IMR-90 (cell line): ENCODE results near the gene ALDOB. TPM values are rescaled to one million over a fixed set of nuclear protein-coding genes. Genes with fewer than 3 reads are reported as not detected.

Experiments used
- ATAC-seq: fragments of 200-7000 bp; cut with Tn5 transposase; 2 replicates; pipeline ENCODE4 v1.9.1; 2020; ENCODE audit warnings: low read depth, mild to moderate bottlenecking, moderate library complexity
- BruUV-seq: library from RNA; stranded (reverse); fragments of 400-500 nt; replicated peaks from 2 replicates; lab custom pipeline; 2021; lab: Mats Ljungman, UMichigan
- CTCF ChIA-PET: fragments of 300-600 bp; formaldehyde crosslinking; extraction: SDS; loops from one replicate; lab custom pipeline; 2021; ENCODE audit warnings: antibody characterized with exemption; lab: Yijun Ruan, JAX
- POLR2A ChIA-PET: fragments of 300-600 bp; sonication (Branson Sonifier 250); formaldehyde crosslinking; loops from one replicate; lab custom pipeline; 2022; ENCODE audit warnings: antibody characterized with exemption; ENCODE audit not compliant: unreplicated experiment; lab: Charles Lee
- DNase-seq: peaks from one replicate; pipeline ENCODE4 v3.0.0; 2013
- H2AFZ ChIP-seq: replicated peaks from 2 replicates; pipeline ENCODE3; 2013; ENCODE audit warnings: low read length, mild to moderate bottlenecking; ENCODE audit not compliant: poor library complexity
- H2AK5ac ChIP-seq: 2 replicates; pipeline ENCODE4 v1.6.1; 2013; ENCODE audit warnings: low read depth, low read length, inconsistent platforms
- H2AK9ac ChIP-seq: replicated peaks from 2 replicates; pipeline ENCODE3; 2013; ENCODE audit warnings: mild to moderate bottlenecking, low read depth, low read length, moderate library complexity; ENCODE audit not compliant: poor library complexity
- H2BK120ac ChIP-seq: 2 replicates; pipeline ENCODE4 v1.6.1; 2013; ENCODE audit warnings: low read depth, low read length, inconsistent platforms
- H2BK15ac ChIP-seq: 3 replicates; pipeline ENCODE4 v1.6.1; 2013; ENCODE audit warnings: low read depth, low read length, inconsistent platforms
- H2BK20ac ChIP-seq: 2 replicates; pipeline ENCODE4 v1.6.1; 2013; ENCODE audit warnings: low read depth, mild to moderate bottlenecking, inconsistent platforms, low read length, moderate library complexity
- H2BK5ac ChIP-seq: 2 replicates; pipeline ENCODE4 v1.6.1; 2013; ENCODE audit warnings: mild to moderate bottlenecking, low read depth, low read length, inconsistent platforms; ENCODE audit not compliant: poor library complexity, severe bottlenecking
- H3K14ac ChIP-seq: replicated peaks from 2 replicates; pipeline ENCODE4 v1.6.1; 2013; ENCODE audit warnings: low read depth, low read length, inconsistent platforms
- H3K18ac ChIP-seq: 2 replicates; pipeline ENCODE4 v1.6.1; 2013; ENCODE audit warnings: low read depth, low read length, control low read depth
- H3K23ac ChIP-seq: 2 replicates; pipeline ENCODE4 v1.6.1; 2013; ENCODE audit warnings: low read depth, low read length, inconsistent platforms
- H3K27ac ChIP-seq: 2 replicates; pipeline ENCODE4 v1.5.1; 2013; ENCODE audit warnings: mild to moderate bottlenecking, control low read depth, low read length; ENCODE audit not compliant: insufficient read depth
- H3K27me3 ChIP-seq: 2 replicates; pipeline ENCODE4 v1.6.1; 2013; ENCODE audit warnings: low read length; ENCODE audit not compliant: control insufficient read depth, insufficient read depth
- H3K36me3 ChIP-seq: 2 replicates; pipeline ENCODE4 v1.6.1; 2013; ENCODE audit warnings: low read length, mixed read lengths; ENCODE audit not compliant: control insufficient read depth, insufficient read depth
- H3K4ac ChIP-seq: 2 replicates; pipeline ENCODE4 v1.6.1; 2013; ENCODE audit warnings: low read depth, low read length, inconsistent platforms
- H3K4me1 ChIP-seq: 2 replicates; pipeline ENCODE4 v1.6.1; 2013; ENCODE audit warnings: low read length, mixed read lengths; ENCODE audit not compliant: control insufficient read depth, insufficient read depth
- H3K4me2 ChIP-seq: 2 replicates; pipeline ENCODE4 v1.6.1; 2013; ENCODE audit warnings: low read depth, mild to moderate bottlenecking, control low read depth, low read length, moderate library complexity
- H3K4me3 ChIP-seq: 2 replicates; pipeline ENCODE4 v1.5.1; 2013; ENCODE audit warnings: low read depth, mild to moderate bottlenecking, control low read depth, low read length, moderate library complexity; ENCODE audit not compliant: insufficient read depth
- H3K56ac ChIP-seq: 2 replicates; pipeline ENCODE4 v1.6.1; 2013; ENCODE audit warnings: low read length, inconsistent platforms; ENCODE audit not compliant: insufficient read depth; ENCODE audit errors: extremely low read depth
- H3K79me1 ChIP-seq, 2 experiments: 2 replicates each; pipeline ENCODE4 v1.6.1; 2013; ENCODE audit warnings: low read length in 2 of 2, inconsistent platforms in 1 of 2, low read depth in 1 of 2
- H3K9ac ChIP-seq: 2 replicates; pipeline ENCODE4 v1.6.1; 2013; ENCODE audit warnings: low read depth, low read length, control low read depth
- H3K9me1 ChIP-seq: 2 replicates; pipeline ENCODE4 v1.6.1; 2013; ENCODE audit warnings: low read length, inconsistent platforms; ENCODE audit not compliant: insufficient read depth
- H3K9me3 ChIP-seq: 2 replicates; pipeline ENCODE4 v1.6.1; 2013; ENCODE audit warnings: low read length; ENCODE audit not compliant: control insufficient read depth, insufficient read depth
- H4K20me1 ChIP-seq: 2 replicates; pipeline ENCODE4 v1.6.1; 2013; ENCODE audit warnings: low read length, inconsistent platforms; ENCODE audit not compliant: insufficient read depth
- H4K5ac ChIP-seq: 2 replicates; pipeline ENCODE4 v1.6.1; 2013; ENCODE audit warnings: mild to moderate bottlenecking, low read depth, low read length, control low read depth
- H4K8ac ChIP-seq, 2 experiments: 2 replicates each; pipeline ENCODE4 v1.6.1; 2013; ENCODE audit warnings: low read depth in 2 of 2, low read length in 2 of 2, control low read depth in 1 of 2, inconsistent platforms in 1 of 2
- H4K91ac ChIP-seq: 2 replicates; pipeline ENCODE4 v1.6.1; 2013; ENCODE audit warnings: low read depth, low read length, inconsistent platforms; ENCODE audit not compliant: insufficient read depth
- BHLHE40 ChIP-seq: fragments of 150-350 bp; IDR thresholded peaks from 2 replicates; pipeline ENCODE4 v1.6.1; 2016; ENCODE audit warnings: mild to moderate bottlenecking, low read depth, low read length
- CEBPB ChIP-seq: IDR thresholded peaks from 2 replicates; pipeline ENCODE4 v1.6.1; 2012; ENCODE audit warnings: low read depth, low read length, improper control_type of control experiment
- CHD1 ChIP-seq: IDR thresholded peaks from 2 replicates; pipeline ENCODE4 v1.6.1; 2012; ENCODE audit warnings: low read depth, low read length, improper control_type of control experiment
- CTCF ChIP-seq: conservative IDR thresholded peaks from 2 replicates; pipeline ENCODE4 v1.5.1; 2012; ENCODE audit warnings: mild to moderate bottlenecking, low read depth, low read length, improper control_type of control experiment
- ELK1 ChIP-seq: fragments of 150-350 bp; IDR thresholded peaks from 2 replicates; pipeline ENCODE4 v1.6.1; 2016; ENCODE audit warnings: low read depth, mild to moderate bottlenecking, low read length, moderate library complexity, borderline replicate concordance
- FOS ChIP-seq: fragments of 150-350 bp; IDR thresholded peaks from 2 replicates; pipeline ENCODE4 v1.6.1; 2016; ENCODE audit warnings: low read depth, low read length
- MAFK ChIP-seq: IDR thresholded peaks from 2 replicates; pipeline ENCODE4 v1.6.1; 2012; ENCODE audit warnings: low read depth, low read length, improper control_type of control experiment
- MAZ ChIP-seq: IDR thresholded peaks from 2 replicates; pipeline ENCODE4 v1.6.1; 2012; ENCODE audit warnings: low read depth, mild to moderate bottlenecking, low read length, improper control_type of control experiment, moderate library complexity, borderline replicate concordance
- MXI1 ChIP-seq: IDR thresholded peaks from 2 replicates; pipeline ENCODE4 v1.6.1; 2012; ENCODE audit warnings: low read depth, mild to moderate bottlenecking, low read length, moderate library complexity, borderline replicate concordance
- NFE2L2 ChIP-seq: fragments of 150-350 bp; IDR thresholded peaks from 2 replicates; pipeline ENCODE4 v1.6.1; 2016; ENCODE audit warnings: low read depth, mild to moderate bottlenecking, low read length
- POLR2A ChIP-seq: IDR thresholded peaks from 2 replicates; pipeline ENCODE4 v1.6.1; 2012; ENCODE audit warnings: mild to moderate bottlenecking, low read depth, low read length
- RAD21 ChIP-seq: IDR thresholded peaks from 2 replicates; pipeline ENCODE4 v1.6.1; 2012; ENCODE audit warnings: low read length, improper control_type of control experiment
- RCOR1 ChIP-seq: IDR thresholded peaks from 2 replicates; pipeline ENCODE4 v1.6.1; 2012; ENCODE audit warnings: mild to moderate bottlenecking, low read length, improper control_type of control experiment; ENCODE audit not compliant: insufficient replicate concordance
- RFX5 ChIP-seq: IDR thresholded peaks from 2 replicates; pipeline ENCODE4 v1.8.0; 2012; ENCODE audit warnings: low read depth, mild to moderate bottlenecking, low read length, moderate library complexity
- SMC3 ChIP-seq: fragments of 150-350 bp; IDR thresholded peaks from 2 replicates; pipeline ENCODE4 v1.6.1; 2016; ENCODE audit warnings: low read depth, mild to moderate bottlenecking, antibody characterized with exemption, low read length, moderate library complexity
- USF2 ChIP-seq: fragments of 150-350 bp; IDR thresholded peaks from 2 replicates; pipeline ENCODE4 v1.6.1; 2017; ENCODE audit warnings: mild to moderate bottlenecking, antibody characterized with exemption, low read length, low read depth
- WGBS, 2 experiments: methylation state at CpG; one replicate each; pipeline versions ENCODE4 v1.1.5 to v1.1.7; 2013; ENCODE audit warnings: missing lambda C conversion rate in 2 of 2; ENCODE audit not compliant: insufficient read length in 1 of 2; ENCODE audit errors: extremely low coverage in 2 of 2; 5-methylcytosine and 5-hydroxymethylcytosine counted together
- dilution Hi-C: fragments of 300-500 bp; cut with HindIII; formaldehyde crosslinking; loops from one replicate; pipeline ENCODE4 v1.14.3; 2018; ENCODE audit warnings: low sequenced_read_pairs; ENCODE audit not compliant: unreplicated experiment
- in situ Hi-C: fragments of 300-500 bp; cut with MboI; formaldehyde crosslinking; loops from 3 replicates; pipeline ENCODE4 v1.14.3; 2019; ENCODE audit warnings: low sequenced_read_pairs, inconsistent platforms, mixed read lengths
- intact Hi-C: fragments of 100-400 bp; cut with micrococcal nuclease; formaldehyde crosslinking; loops from 2 replicates; pipeline ENCODE4 v1.10.0; 2022
- polyA plus RNA-seq, 3 experiments: library from polyadenylated mRNA; depleted of rRNA; stranded (reverse); fragments of >200 nt; gene quantifications; 2 replicates each; pipeline ENCODE4 v1.2.3, GENCODE V29; 2012; ENCODE audit warnings: low replicate concordance in 1 of 3
- total RNA-seq: library from RNA; depleted of rRNA; stranded (reverse); fragments of >200 nt; gene quantifications from 2 replicates; pipeline ENCODE4 v1.2.3, GENCODE V29; 2012

ALDOB gene
- total and polyA plus RNA-seq, 2 of the 4 experiments (the other 2 are of a cell fraction), result not detected

- H4K20me1 ChIP-seq, result no peaks in the 10 kb centered on the region
- intact Hi-C loops, result no loop called here
- H3K23ac ChIP-seq, result no peak overlapping the region
- H3K4me1 ChIP-seq, result no peaks in the 10 kb centered on the region
- H4K5ac ChIP-seq, result no peak overlapping the region
- H2AK9ac ChIP-seq, result no peak overlapping the region
- ChIA-PET CTCF (interaction anchor here (1.5 to 2.4 kb wide), 2 partner anchors 10 to 61 kb away, joined by 4 to 11 read pairs; no protein-coding TSS in a partner anchor), POLR2A (no interaction called here)
- no peak overlapping the region for H2AK5ac ChIP-seq
- TF ChIP-seq CTCF (no peak), CHD1 (no peak), SMC3 (no peak), ELK1 (no peak), RFX5 (no peak), NFE2L2 (no peak), MXI1 (no peak), BHLHE40 (no peak), CEBPB (no peak), POLR2A (no peak), RAD21 (no peak), MAZ (no peak), RCOR1 (no peak), FOS (no peak), MAFK (no peak), USF2 (no peak)
- no peak overlapping the region for H4K8ac ChIP-seq
- H2BK15ac ChIP-seq, result no peak overlapping the region
- H2BK120ac ChIP-seq, result no peak overlapping the region
- ATAC-seq (no peak), DNase-seq (no peak)
- H4K91ac ChIP-seq, result no peak overlapping the region
- no peak overlapping the region for H3K14ac ChIP-seq
- H3K79me1 ChIP-seq, result no peaks in the 10 kb centered on the region
- H3K9me3 ChIP-seq, result no peaks in the 10 kb centered on the region
- H3K36me3 ChIP-seq, result peaks cover 2% of the 10 kb centered on the region; the same call in 1 of the 2 replicates
- no peak overlapping the region for H3K18ac ChIP-seq
- no TSS peak for BruUV-seq
- in situ Hi-C loops, result no loop called here
- no peak overlapping the region for H3K4me2 ChIP-seq
- H2BK20ac ChIP-seq, result no peak overlapping the region
- H3K27me3 ChIP-seq, result no peaks in the 10 kb centered on the region
- no peak overlapping the region for H3K56ac ChIP-seq
- H3K27ac ChIP-seq, result no peak overlapping the region
- dilution Hi-C loops, result no loop called here
- no peak overlapping the region for H2BK5ac ChIP-seq
- no peaks in the 10 kb centered on the region; the same call in 1 of the 2 replicates for H3K9me1 ChIP-seq
- no peak overlapping the region for H3K4me3 ChIP-seq
- H3K9ac ChIP-seq, result no peak overlapping the region
- WGBS, 2 experiments, result no CpG with 5 or more reads among the region's 2 CpGs
- H3K4ac ChIP-seq, result no peak overlapping the region
- H2AFZ ChIP-seq, result no peak overlapping the region
These were observed 33.5 kb upstream of the ALDOB start for GRCh38 chr9:101469026-101469425.
